ENCODE results near the gene FCHSD2. TPM values are rescaled to one million over a fixed set of nuclear protein-coding genes. Genes with fewer than 3 reads are reported as not detected.

FCHSD2 gene
- total RNA-seq, 2 donors from 2014 or later = 14.0 to 17.6 TPM

GRCh38 chr11:72947229-72947628 lies 194.9 kb downstream of the FCHSD2 start:
- 80% methylated on average over 1 of the region's 1 CpG; no CpG with 5 or more reads in 1 of the 2 experiments for WGBS, 2 experiments (ENCODE audit: insufficient coverage in 1 of 2, insufficient read length in 1 of 2)
- Mint-ChIP-seq H3K9me3 (no peaks in the 10 kb centered on the region), H3K36me3 (ENCODE audit: low read depth) (no peaks in the 10 kb centered on the region), H3K4me1 (peaks cover 14% of the 10 kb centered on the region), H3K27ac (no peak overlapping the region), H3K4me3 (no peak overlapping the region), H3K27me3 (ENCODE audit: insufficient read depth) (no peaks in the 10 kb centered on the region)
- TF ChIP-seq, protein P1, sequence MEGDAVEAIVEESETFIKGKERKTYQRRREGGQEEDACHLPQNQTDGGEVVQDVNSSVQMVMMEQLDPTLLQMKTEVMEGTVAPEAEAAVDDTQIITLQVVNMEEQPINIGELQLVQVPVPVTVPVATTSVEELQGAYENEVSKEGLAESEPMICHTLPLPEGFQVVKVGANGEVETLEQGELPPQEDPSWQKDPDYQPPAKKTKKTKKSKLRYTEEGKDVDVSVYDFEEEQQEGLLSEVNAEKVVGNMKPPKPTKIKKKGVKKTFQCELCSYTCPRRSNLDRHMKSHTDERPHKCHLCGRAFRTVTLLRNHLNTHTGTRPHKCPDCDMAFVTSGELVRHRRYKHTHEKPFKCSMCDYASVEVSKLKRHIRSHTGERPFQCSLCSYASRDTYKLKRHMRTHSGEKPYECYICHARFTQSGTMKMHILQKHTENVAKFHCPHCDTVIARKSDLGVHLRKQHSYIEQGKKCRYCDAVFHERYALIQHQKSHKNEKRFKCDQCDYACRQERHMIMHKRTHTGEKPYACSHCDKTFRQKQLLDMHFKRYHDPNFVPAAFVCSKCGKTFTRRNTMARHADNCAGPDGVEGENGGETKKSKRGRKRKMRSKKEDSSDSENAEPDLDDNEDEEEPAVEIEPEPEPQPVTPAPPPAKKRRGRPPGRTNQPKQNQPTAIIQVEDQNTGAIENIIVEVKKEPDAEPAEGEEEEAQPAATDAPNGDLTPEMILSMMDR (conservative IDR thresholded peaks at IDR 0.05) = no peak
- no peak overlapping the region for H3K27ac ChIP-seq (ENCODE audit: low read depth, low read length)
- H3K27me3 ChIP-seq (ENCODE audit: control insufficient read depth, insufficient read depth, low read length, poor library complexity, severe bottlenecking) = no peaks in the 10 kb centered on the region
- H3K4me3 ChIP-seq (ENCODE audit: low read length) = no peak overlapping the region
- no peak for DNase-seq
- peaks cover 5% of the 10 kb centered on the region for H3K4me1 ChIP-seq (ENCODE audit: control insufficient read depth, insufficient read depth, low read length)
- H3K9ac ChIP-seq (ENCODE audit: extremely low read depth, low read length, poor library complexity, severe bottlenecking) = no peak overlapping the region
- no peaks in the 10 kb centered on the region for H3K9me3 ChIP-seq (ENCODE audit: control insufficient read depth, low read length)
- H3K36me3 ChIP-seq (ENCODE audit: control insufficient read depth, insufficient read depth, low read length) = no peaks in the 10 kb centered on the region

GRCh38 chr11:72943664-72944063 lies 198.5 kb downstream of the FCHSD2 start:
- Mint-ChIP-seq H3K4me1 (no peaks in the 10 kb centered on the region), H3K27ac (no peak overlapping the region), H3K36me3 (ENCODE audit: low read depth) (no peaks in the 10 kb centered on the region), H3K4me3 (no peak overlapping the region), H3K27me3 (ENCODE audit: insufficient read depth) (no peaks in the 10 kb centered on the region), H3K9me3 (no peaks in the 10 kb centered on the region)
- Histone ChIP-seq H3K4me3 (ENCODE audit: low read length) (no peak overlapping the region), H3K27ac (ENCODE audit: low read depth, low read length) (no peak overlapping the region), H3K4me1 (ENCODE audit: control insufficient read depth, insufficient read depth, low read length) (no peaks in the 10 kb centered on the region), H3K36me3 (ENCODE audit: control insufficient read depth, insufficient read depth, low read length) (no peaks in the 10 kb centered on the region), H3K9me3 (ENCODE audit: control insufficient read depth, low read length) (no peaks in the 10 kb centered on the region), H3K9ac (ENCODE audit: extremely low read depth, low read length, poor library complexity, severe bottlenecking) (no peak overlapping the region), H3K27me3 (ENCODE audit: control insufficient read depth, insufficient read depth, low read length, poor library complexity, severe bottlenecking) (no peaks in the 10 kb centered on the region)
- DNase-seq = no peak
- TF ChIP-seq, protein P1 (conservative IDR thresholded peaks at IDR 0.05) = no peak
- 93 to 100% methylated on average over 1 of the region's 1 CpG for WGBS, 2 experiments (ENCODE audit: insufficient coverage in 1 of 2, insufficient read length in 1 of 2)

GRCh38 chr11:72940417-72940816 lies 201.7 kb downstream of the FCHSD2 start:
- no peaks in the 10 kb centered on the region for H3K4me1 ChIP-seq (ENCODE audit: control insufficient read depth, insufficient read depth, low read length)
- H3K27me3 ChIP-seq (ENCODE audit: control insufficient read depth, insufficient read depth, low read length, poor library complexity, severe bottlenecking) = no peaks in the 10 kb centered on the region
- H3K27me3 Mint-ChIP-seq (ENCODE audit: insufficient read depth) = no peaks in the 10 kb centered on the region
- 94% methylated on average over 7 to 9 of the region's 9 CpGs for WGBS, 2 experiments (ENCODE audit: insufficient coverage in 1 of 2, insufficient read length in 1 of 2)
- no peak overlapping the region for H3K27ac Mint-ChIP-seq
- no peaks in the 10 kb centered on the region for H3K9me3 ChIP-seq (ENCODE audit: control insufficient read depth, low read length)
- no peak overlapping the region for H3K4me3 ChIP-seq (ENCODE audit: low read length)
- no peak for DNase-seq
- H3K9ac ChIP-seq (ENCODE audit: extremely low read depth, low read length, poor library complexity, severe bottlenecking) = no peak overlapping the region
- no peaks in the 10 kb centered on the region for H3K36me3 Mint-ChIP-seq (ENCODE audit: low read depth)
- no peak overlapping the region for H3K4me3 Mint-ChIP-seq
- H3K27ac ChIP-seq (ENCODE audit: low read depth, low read length) = no peak overlapping the region
- TF ChIP-seq, protein P1 (conservative IDR thresholded peaks at IDR 0.05) = no peak
- H3K4me1 Mint-ChIP-seq = no peaks in the 10 kb centered on the region
- no peaks in the 10 kb centered on the region for H3K36me3 ChIP-seq (ENCODE audit: control insufficient read depth, insufficient read depth, low read length)
- H3K9me3 Mint-ChIP-seq = no peaks in the 10 kb centered on the region
